K562 (cell line): ENCODE data around the gene F12. TPM values are rescaled to one million over a fixed set of nuclear protein-coding genes. Genes with fewer than 3 reads are reported as not detected.

Experiments used
- ATAC-seq: fragments of 200-7000 bp; cut with Tn5 transposase; 3 replicates; pipeline ENCODE4 v1.9.1; 2020; ENCODE audit warnings: moderate library complexity
- BruUV-seq: library from RNA; stranded (reverse); fragments of 400-500 nt; replicated peaks from 2 replicates; lab custom pipeline; 2021; lab: Mats Ljungman, UMichigan
- CTCF ChIA-PET: fragments of 300-600 bp; formaldehyde crosslinking; extraction: SDS; loops from one replicate; lab custom pipeline; 2021; ENCODE audit warnings: low intra/inter-chr PET ratio; lab: Yijun Ruan, JAX
- POLR2A ChIA-PET: fragments of 300-600, 350-650 bp; sonication (Branson Sonifier 250); formaldehyde crosslinking; extraction: SDS; loops from one replicate; lab custom pipeline; 2021; ENCODE audit warnings: antibody characterized with exemption, inconsistent platforms; lab: Yijun Ruan, JAX
- DNase-seq, 4 experiments: peaks; one replicate each; pipeline versions ENCODE4 v3.0.0 to v3.0.0-alpha.2; 2011 to 2018; ENCODE audit warnings: low spot score in 3 of 4, mixed read lengths in 3 of 4; ENCODE audit errors: extremely low read depth in 1 of 4
- FAIRE-seq: peaks from 2 replicates; lab custom pipeline; 2011; peaks lifted over from hg19 to GRCh38; lab: Jason Lieb, UNC
- H2AFZ ChIP-seq: 2 replicates; pipeline ENCODE4 v1.6.0; 2011; ENCODE audit warnings: low read depth, low read length, control low read depth, inconsistent platforms
- H3K27ac ChIP-seq: fragments of 200-600 bp; 3 replicates; pipeline ENCODE4 v1.8.0; 2011; ENCODE audit warnings: low read depth, mild to moderate bottlenecking, control low read depth, inconsistent platforms, low read length, moderate library complexity, mixed read lengths; ENCODE audit errors: extremely low read depth
- H3K27me3 ChIP-seq, 2 experiments: fragments of 300-600 bp in 1 of 2; 2 replicates in 1 of 2; 3 replicates in 1 of 2; pipeline versions ENCODE4 v1.6.0 to v1.8.0; 2011; ENCODE audit warnings: inconsistent platforms in 2 of 2, low read length in 2 of 2, mild to moderate bottlenecking in 1 of 2, mixed read lengths in 1 of 2, moderate library complexity in 1 of 2; ENCODE audit not compliant: control insufficient read depth in 2 of 2, insufficient read depth in 2 of 2
- H3K36me3 ChIP-seq: fragments of 300-600 bp; 3 replicates; pipeline ENCODE4 v1.8.0; 2011; ENCODE audit warnings: mild to moderate bottlenecking, low read length, inconsistent platforms; ENCODE audit not compliant: control insufficient read depth, insufficient read depth
- H3K4me1 ChIP-seq, 2 experiments: fragments of 200-600 bp in 1 of 2; replicated peaks in 1 of 2; 2 replicates in 1 of 2; 3 replicates in 1 of 2; pipeline versions ENCODE4 v1.5.1 to v1.8.0; 2011; ENCODE audit warnings: inconsistent platforms in 2 of 2, low read length in 2 of 2, mild to moderate bottlenecking in 1 of 2, mixed read lengths in 1 of 2, moderate library complexity in 1 of 2; ENCODE audit not compliant: control insufficient read depth in 2 of 2, insufficient read depth in 2 of 2
- H3K4me2 ChIP-seq: 2 replicates; pipeline ENCODE4 v1.6.1; 2011; ENCODE audit warnings: low read length, control low read depth, inconsistent platforms, mixed read lengths; ENCODE audit not compliant: insufficient read depth
- H3K4me3 ChIP-seq: fragments of 200-600 bp; sonication (generic), shearing (Covaris generic); 2 replicates; pipeline ENCODE4 v1.5.1; 2016; ENCODE audit warnings: control low read depth, inconsistent platforms
- H3K79me2 ChIP-seq: fragments of 200-600 bp; 3 replicates; pipeline ENCODE4 v1.8.0; 2011; ENCODE audit warnings: low read length, inconsistent platforms; ENCODE audit not compliant: control insufficient read depth, insufficient read depth
- H3K9ac ChIP-seq, 2 experiments: 2 replicates each; pipeline versions ENCODE4 v1.6.0 to v1.6.1; 2011; ENCODE audit warnings: low read depth in 2 of 2, low read length in 2 of 2, control low read depth in 1 of 2, inconsistent platforms in 1 of 2, mild to moderate bottlenecking in 1 of 2, mixed read lengths in 1 of 2; ENCODE audit not compliant: insufficient read depth in 1 of 2
- H3K9me1 ChIP-seq: one replicate; pipeline ENCODE4 v1.6.0; 2011; ENCODE audit warnings: inconsistent platforms, mild to moderate bottlenecking, low read length, moderate library complexity; ENCODE audit not compliant: control insufficient read depth, insufficient read depth
- H3K9me3 ChIP-seq: replicated peaks from 2 replicates; pipeline ENCODE4 v1.5.1; 2011; ENCODE audit warnings: low read depth, low read length, inconsistent platforms; ENCODE audit not compliant: control insufficient read depth, insufficient read depth
- H4K20me1 ChIP-seq: replicated peaks from 2 replicates; pipeline ENCODE4 v1.6.1; 2011; ENCODE audit warnings: low read length, inconsistent platforms, mixed read lengths; ENCODE audit not compliant: control insufficient read depth, insufficient read depth
- POLR2G ChIP-seq: fragments of 200-400 bp; formaldehyde crosslinking; IDR thresholded peaks from 2 replicates; pipeline ENCODE4 v1.6.1; 2017; ENCODE audit warnings: low read depth, mild to moderate bottlenecking, antibody characterized with exemption, low read length, moderate library complexity
- ZNF444 ChIP-seq: fragments of 250-450 bp; sonication (Bioruptor Pico); IDR thresholded peaks from 2 replicates; pipeline ENCODE4 v1.4.0; 2020; ENCODE audit warnings: mild to moderate bottlenecking, moderate library complexity
- WGBS: fragments of 100-300 bp; shearing (Covaris generic); methylation state at CpG from one replicate; pipeline ENCODE4 v1.1.6; 2016; ENCODE audit warnings: low coverage, mixed read lengths; ENCODE audit not compliant: insufficient coverage; ENCODE audit errors: missing lambda C conversion rate; 5-methylcytosine and 5-hydroxymethylcytosine counted together
- in situ Hi-C: fragments of 300-500 bp; cut with MboI; formaldehyde crosslinking; loops from 4 replicates; pipeline ENCODE4 v1.15.0; 2018; ENCODE audit warnings: inconsistent platforms, mixed read lengths
- intact Hi-C: fragments of 100-400 bp; cut with micrococcal nuclease; formaldehyde crosslinking; loops from 2 replicates; pipeline ENCODE4 v1.14.2; 2022
- polyA plus RNA-seq, 8 experiments: library from polyadenylated mRNA; depleted of rRNA in 4 of 8; stranded (reverse) in 5 of 8; unstranded in 3 of 8; fragments of >200 nt; fragmentation: Nextera tagmentation in 2 of 8; fragmentation: Illumina TruSeq in 1 of 8; extraction: Ambion mirVana in 2 of 8; extraction: Trizol in 1 of 8; gene quantifications; 2 replicates each; pipeline versions ENCODE4 v1.2.1 to v1.2.3, GENCODE V29; 2011 to 2014; ENCODE audit warnings: inconsistent platforms in 1 of 8, missing spikeins in 1 of 8
- total RNA-seq, 7 experiments: library from RNA; depleted of rRNA in 6 of 7; stranded (reverse); fragments of >200 nt in 6 of 7; fragmentation: Illumina TruSeq in 2 of 7; extraction: Trizol in 2 of 7; gene quantifications; 2 replicates each; pipeline versions ENCODE4 v1.2.1 to v1.2.3, GENCODE V29; 2011 to 2021; ENCODE audit warnings: low replicate concordance in 1 of 7

The F12 gene
- total and polyA plus RNA-seq, 9 of the 15 experiments (the other 6 are each of a cell fraction or from before 2014, with no cell fraction given) = 0.59 to 18.3 (median 3.6) TPM

GRCh38 chr5:177440990-177441780 is 31.8 kb upstream of the F12 start:
- TF ChIP-seq POLR2G (peak; percentile 52; the same call in 1 of the 2 replicates), ZNF444 (no peak)
- Histone ChIP-seq H3K79me2 (no peaks in the 10 kb centered on the region), H3K4me3 (no peak overlapping the region), H3K27me3 (no peaks in the 10 kb centered on the region), H3K4me1 (peaks cover 17 to 46% of the 10 kb centered on the region in 2 experiments; a peak in 4 of 5 replicates), H3K9me3 (no peaks in the 10 kb centered on the region), H3K36me3 (peaks cover 67% of the 10 kb centered on the region; the same call in 2 of the 3 replicates), H3K9ac (peak overlapping the region in 1 of 2 experiments; percentile 33; a peak in 1 of 4 replicates), H3K9me1 (peaks cover 3% of the 10 kb centered on the region), H3K27ac (no peak overlapping the region), H2AFZ (no peak overlapping the region), H4K20me1 (peaks cover 29% of the 10 kb centered on the region; the same call in 1 of the 2 replicates), H3K4me2 (no peak overlapping the region)
- CTCF ChIA-PET = no interaction called here
- DNase-seq (no peak), FAIRE-seq (no peak), ATAC-seq (no peak)
- no TSS peak for BruUV-seq
- in situ Hi-C loops = no loop called here
- intact Hi-C loops = no loop called here
- WGBS = 90% methylated on average over 17 of the region's 26 CpGs
- POLR2A ChIA-PET = interaction anchor here (1.0 to 11.8 kb wide), 5 partner anchors 8 to 80 kb away, joined by 3 to 210 read pairs (median 5); partner anchors contain the start of gene GRK6
